Measurements from ENCODE around the gene ABLIM2. TPM values are rescaled to one million over a fixed set of nuclear protein-coding genes. Genes with fewer than 3 reads are reported as not detected.

ABLIM2 gene
- polyA plus RNA-seq, 2 of the 4 experiments (the other 2 are of a cell fraction): 0.21 to 0.40 TPM

DNA sequence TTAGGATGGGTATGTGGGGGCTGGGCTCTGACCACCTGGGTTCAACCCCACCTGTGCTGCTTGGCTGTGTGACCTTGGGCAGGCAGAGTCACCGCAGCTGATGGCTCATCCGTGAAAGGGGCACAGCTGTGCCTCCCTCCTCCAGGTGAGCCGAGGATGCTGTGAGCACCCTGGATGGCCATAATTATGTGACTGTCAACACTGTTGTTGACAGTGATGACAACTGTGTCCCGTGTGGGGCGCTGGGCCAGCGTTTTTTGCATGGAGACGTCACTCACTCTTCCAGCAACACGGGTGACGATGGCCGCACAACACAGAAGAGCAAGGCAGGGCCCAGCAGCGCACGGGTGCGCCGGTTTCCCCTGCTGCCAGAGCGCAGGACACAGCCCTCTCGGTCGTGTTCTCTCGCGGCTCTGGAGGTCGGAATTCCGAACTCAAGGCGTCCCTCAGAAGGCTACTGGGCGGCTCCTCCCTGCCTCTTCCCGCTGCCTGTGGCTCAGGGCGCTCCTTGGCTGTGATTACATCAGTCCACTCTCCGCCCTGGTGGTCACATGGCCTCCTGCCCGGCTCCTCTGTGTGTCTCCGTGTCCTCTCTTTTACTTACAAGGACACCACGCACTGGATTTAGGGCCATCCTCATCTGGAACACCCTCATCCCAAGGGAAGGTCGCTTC, 41.8 kb upstream of the ABLIM2 start:
- DNase-seq (ENCODE audit: low read depth in 1 of 2, low spot score in 1 of 2): no peak
- TF ChIP-seq USF2 (IDR thresholded peaks at IDR 0.05) (0 out of 2 replicates have a peak, but pooled peaks have one; percentile 12), NR3C1 (IDR thresholded peaks at IDR 0.05) (no peak), POLR2AphosphoS2 (conservative IDR thresholded peaks at IDR 0.05; ENCODE audit: low read length) (no peak)
- POLR2A ChIA-PET: no interaction called here
- Histone ChIP-seq H3K27ac (peak overlapping the region; percentile 87 to 95), H3K9me3 (no peaks in the 10 kb centered on the region), H3K4me1 (peaks cover 27% of the 10 kb centered on the region), H3K4me2 (peak overlapping the region; percentile 83), H3K4me3 (peak overlapping the region; percentile 50)
- CTCF ChIA-PET: interaction anchor here (10.8 kb wide), 1 partner anchor 22 kb away, joined by 122 read pairs; no protein-coding TSS in a partner anchor
- peak in 1 of 2 experiments; percentile 12; a peak in 3 of 6 replicates for ATAC-seq
- WGBS (ENCODE audit: missing lambda C conversion rate): 55% methylated on average over 12 of the region's 30 CpGs
- no peak for FAIRE-seq

GRCh38 chr4:8199594-8200301, 41.1 kb upstream of the ABLIM2 start:
- Histone ChIP-seq H3K4me3 (peak overlapping the region; percentile 50), H3K4me1 (peaks cover 27% of the 10 kb centered on the region), H3K4me2 (peak overlapping the region; percentile 83), H3K27ac (peak overlapping the region; percentile 87 to 95), H3K9me3 (no peaks in the 10 kb centered on the region)
- DNase-seq (ENCODE audit: low read depth in 1 of 2, low spot score in 1 of 2): peak in 1 of 2 experiments; percentile 28
- FAIRE-seq: no peak
- POLR2A ChIA-PET: no interaction called here
- WGBS (ENCODE audit: missing lambda C conversion rate): 19% methylated on average over 8 of the region's 26 CpGs
- CTCF ChIA-PET: interaction anchor here (0.7 to 10.8 kb wide), 6 partner anchors 10 to 203 kb away, joined by 3 to 122 read pairs (median 4); no protein-coding TSS in a partner anchor
- TF ChIP-seq BHLHE40 (IDR thresholded peaks at IDR 0.05; ENCODE audit: low read depth, low read length) (no peak), E2F6 (IDR thresholded peaks at IDR 0.05; ENCODE audit: borderline replicate concordance, low read depth) (peak; percentile 51; the same call in 1 of the 2 replicates)
- ATAC-seq: peak; percentile 37 to 57; a peak in 4 of 6 replicates

DNA sequence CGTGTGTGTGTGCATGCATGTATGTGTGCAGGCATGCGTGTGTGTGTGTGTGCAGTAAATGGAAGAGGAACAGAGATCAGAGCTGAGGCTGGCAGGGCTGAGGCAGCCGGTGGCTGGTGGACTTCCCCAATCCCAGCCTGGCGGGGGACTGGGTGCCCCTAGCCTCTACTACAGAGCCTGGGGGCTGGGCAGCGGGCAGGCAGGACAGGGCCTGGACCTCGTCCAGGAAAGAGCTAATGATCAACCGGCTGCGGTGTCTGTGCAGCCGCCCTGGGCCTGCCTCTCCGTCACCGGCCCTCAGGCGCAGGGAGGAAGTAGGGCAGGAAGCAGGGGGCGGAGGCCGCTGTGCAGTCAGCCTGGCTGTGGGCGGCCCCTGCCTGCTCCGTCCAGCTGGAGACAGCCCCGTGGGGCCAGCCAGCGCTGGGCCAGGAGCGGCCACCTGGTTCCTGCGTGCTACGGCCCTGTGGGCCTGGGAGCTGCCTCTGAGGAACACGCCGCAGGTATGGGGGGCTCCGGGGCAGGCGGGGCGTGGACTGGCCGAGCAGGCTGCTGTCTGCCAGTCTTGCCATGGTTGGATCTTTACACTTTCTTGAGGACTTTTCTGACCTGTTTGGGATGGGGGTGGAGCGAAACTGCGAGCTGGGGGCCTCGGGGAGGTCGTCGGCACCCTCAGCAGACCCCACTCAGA, 40.4 kb upstream of the ABLIM2 start, which contains the start of gene SH3TC1:
Gene SH3TC1, plus strand, starts transcription at position 385 of the 688 bp plus-strand sequence. CDS start 5,905 bp downstream, outside the sequence.
- Histone ChIP-seq H3K4me2 (peak within 1 kb of the TSS; percentile 83), H3K9me3 (no peaks in the 10 kb centered on the region), H3K4me1 (peaks cover 27% of the 10 kb centered on the region), H3K4me3 (peak within 1 kb of the TSS; percentile 50), H3K27ac (peak within 1 kb of the TSS; percentile 87 to 95)
- FAIRE-seq: no peak
- ChIA-PET POLR2A (interaction anchor here (1.1 kb wide), 1 partner anchor 27 kb away, joined by 3 read pairs; no protein-coding TSS in a partner anchor), CTCF (interaction anchor here (0.7 to 10.8 kb wide), 6 partner anchors 9 to 204 kb away, joined by 3 to 122 read pairs (median 4); no protein-coding TSS in a partner anchor)
- WGBS (ENCODE audit: missing lambda C conversion rate): 43% methylated on average over 3 of the region's 32 CpGs
- ATAC-seq: peak; percentile 96
- peak; percentile 76 to 86 for DNase-seq (ENCODE audit: low read depth in 1 of 2, low spot score in 1 of 2)
- peak; percentile 24; the same call in 1 of the 2 replicates for TF ChIP-seq PHF8 (IDR thresholded peaks at IDR 0.05; ENCODE audit: borderline replicate concordance, low read depth)
- peak; percentile 65; the same call in 1 of the 2 replicates for TF ChIP-seq MAX (IDR thresholded peaks at IDR 0.05)
- TF ChIP-seq NPAS2 (CRISPR knock-in tag; IDR thresholded peaks at IDR 0.05; ENCODE audit: borderline replicate concordance): no peak

- ChIA-PET CTCF (interaction anchor here (0.6 to 10.8 kb wide), 5 partner anchors 11 to 204 kb away, joined by 3 to 122 read pairs (median 4); no protein-coding TSS in a partner anchor), POLR2A (interaction anchor here (1.1 kb wide), 1 partner anchor 28 kb away, joined by 3 read pairs; no protein-coding TSS in a partner anchor)
- Histone ChIP-seq H3K9me3 (no peaks in the 10 kb centered on the region), H3K4me2 (peak overlapping the region; percentile 83), H3K4me1 (peaks cover 27% of the 10 kb centered on the region), H3K27ac (peak overlapping the region; percentile 87 to 95), H3K4me3 (peak overlapping the region; percentile 50; the same call in 2 of the 3 replicates)
- FAIRE-seq (no peak), DNase-seq (ENCODE audit: low read depth in 1 of 2, low spot score in 1 of 2) (no peak), ATAC-seq (no peak)
- WGBS (ENCODE audit: missing lambda C conversion rate): 78% methylated on average over 11 of the region's 17 CpGs
- no peak for TF ChIP-seq KDM5A (IDR thresholded peaks at IDR 0.05)
- TF ChIP-seq KDM1A (IDR thresholded peaks at IDR 0.05; ENCODE audit: low read depth): no peak
- no peak for TF ChIP-seq RNF2 (IDR thresholded peaks at IDR 0.05; ENCODE audit: borderline replicate concordance, low read depth)
- TF ChIP-seq RAD21 (conservative IDR thresholded peaks at IDR 0.05 in 1 of 2, IDR thresholded peaks at IDR 0.05 in 1 of 2): no peak
- TF ChIP-seq, protein P1, sequence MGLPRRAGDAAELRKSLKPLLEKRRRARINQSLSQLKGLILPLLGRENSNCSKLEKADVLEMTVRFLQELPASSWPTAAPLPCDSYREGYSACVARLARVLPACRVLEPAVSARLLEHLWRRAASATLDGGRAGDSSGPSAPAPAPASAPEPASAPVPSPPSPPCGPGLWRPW (IDR thresholded peaks at IDR 0.05): no peak
Measured at GRCh38 chr4:8198206-8198905, 39.7 kb upstream of the ABLIM2 start.
